GM12878 (cell line): ENCODE data around the gene PRDM2. TPM values are rescaled to one million over a fixed set of nuclear protein-coding genes. Genes with fewer than 3 reads are reported as not detected.

Experiments used
- ATAC-seq: fragments of 200-7000 bp; cut with Tn5 transposase; 3 replicates; pipeline ENCODE4 v1.9.1; 2020; ENCODE audit warnings: mild to moderate bottlenecking, moderate library complexity
- BruUV-seq: library from RNA; stranded (reverse); fragments of 400-500 nt; replicated peaks from 2 replicates; lab custom pipeline; 2021; lab: Mats Ljungman, UMichigan
- CTCF ChIA-PET: fragments of 300-600 bp; sonication (Branson Sonifier 250); formaldehyde crosslinking; extraction: SDS; loops from one replicate; lab custom pipeline; 2021; ENCODE audit warnings: inconsistent platforms; lab: Yijun Ruan, JAX
- POLR2A ChIA-PET: fragments of 350-600 bp; formaldehyde crosslinking; extraction: SDS; loops from one replicate; lab custom pipeline; 2021; ENCODE audit warnings: inconsistent platforms; lab: Charles Lee
- RAD21 ChIA-PET: fragments of 300-600 bp; sonication (Branson Sonifier 250); formaldehyde crosslinking; loops from one replicate; lab custom pipeline; 2023; ENCODE audit warnings: antibody characterized with exemption; ENCODE audit not compliant: unreplicated experiment; lab: Charles Lee
- SMC1A ChIA-PET: fragments of 300-600 bp; sonication (Branson Sonifier 250); formaldehyde crosslinking; loops from one replicate; lab custom pipeline; 2023; ENCODE audit not compliant: unreplicated experiment, uncharacterized antibody; lab: Charles Lee
- DNase-seq: peaks from one replicate; pipeline ENCODE4 v3.0.0-alpha.2; 2011; ENCODE audit warnings: low read depth, low spot score
- FAIRE-seq: peaks from 3 replicates; lab custom pipeline; 2011; peaks lifted over from hg19 to GRCh38; lab: Jason Lieb, UNC
- H2AFZ ChIP-seq: 2 replicates; pipeline ENCODE4 v1.6.0; 2011; ENCODE audit warnings: low read depth, low read length, control low read depth; ENCODE audit not compliant: control insufficient read depth
- H3K27ac ChIP-seq: 2 replicates; pipeline ENCODE4 v1.5.1; 2011; ENCODE audit warnings: control low read depth; ENCODE audit not compliant: control insufficient read depth, insufficient read depth
- H3K27me3 ChIP-seq, 2 experiments: replicated peaks in 1 of 2; 2 replicates each; pipeline versions ENCODE4 v1.6.0 to v1.6.1; 2011; ENCODE audit warnings: low read length in 1 of 2; ENCODE audit not compliant: control insufficient read depth in 2 of 2, insufficient read depth in 2 of 2
- H3K36me3 ChIP-seq, 2 experiments: 2 replicates each; pipeline ENCODE4 v1.5.1; 2011; ENCODE audit warnings: low read length in 1 of 2; ENCODE audit not compliant: control insufficient read depth in 2 of 2, insufficient read depth in 2 of 2
- H3K4me1 ChIP-seq: 2 replicates; pipeline ENCODE4 v1.6.1; 2011; ENCODE audit warnings: mild to moderate bottlenecking, low read length, moderate library complexity, mixed read lengths; ENCODE audit not compliant: control insufficient read depth, insufficient read depth
- H3K4me2 ChIP-seq: 2 replicates; pipeline ENCODE4 v1.6.0; 2011; ENCODE audit warnings: control low read depth; ENCODE audit not compliant: control insufficient read depth, insufficient read depth
- H3K4me3 ChIP-seq: fragments of 200-600 bp; sonication (generic); 2 replicates; pipeline ENCODE4 v1.5.1; 2016
- H3K79me2 ChIP-seq: 2 replicates; pipeline ENCODE4 v1.6.0; 2011; ENCODE audit warnings: low read length; ENCODE audit not compliant: control insufficient read depth, insufficient read depth
- H3K9ac ChIP-seq: 2 replicates; pipeline ENCODE4 v1.8.0; 2011; ENCODE audit warnings: low read length, control low read depth, mixed read lengths; ENCODE audit not compliant: control insufficient read depth, insufficient read depth
- H3K9me3 ChIP-seq: replicated peaks from 3 replicates; pipeline ENCODE4 v1.5.1; 2011; ENCODE audit warnings: mild to moderate bottlenecking, low read length; ENCODE audit not compliant: control insufficient read depth, insufficient read depth
- H4K20me1 ChIP-seq: 2 replicates; pipeline ENCODE4 v1.6.0; 2011; ENCODE audit not compliant: control insufficient read depth, insufficient read depth
- CEBPB ChIP-seq, 2 experiments: fragments of 150-350 bp in 1 of 2; IDR thresholded peaks; 2 replicates each; pipeline ENCODE4 v1.6.1; 2012 to 2014; ENCODE audit warnings: low read depth in 2 of 2, low read length in 2 of 2, borderline replicate concordance in 1 of 2, inconsistent platforms in 1 of 2
- CHD2 ChIP-seq: IDR thresholded peaks from 2 replicates; pipeline ENCODE4 v1.6.1; 2011; ENCODE audit warnings: low read depth, low read length, improper control_type of control experiment, borderline replicate concordance
- ELK1 ChIP-seq: IDR thresholded peaks from 2 replicates; pipeline ENCODE4 v1.6.1; 2012; ENCODE audit warnings: low read depth, low read length, improper control_type of control experiment
- KAT2A ChIP-seq: conservative IDR thresholded peaks from 2 replicates; pipeline ENCODE4 v1.6.1; 2011; ENCODE audit warnings: low read depth, low read length; ENCODE audit not compliant: control insufficient read depth
- NBN ChIP-seq: fragments of 450-650 bp; IDR thresholded peaks from 2 replicates; pipeline ENCODE4 v1.6.1; 2016
- NKRF ChIP-seq: fragments of 450-650 bp; conservative IDR thresholded peaks from 2 replicates; pipeline ENCODE4 v1.6.1; 2017; ENCODE audit warnings: mild to moderate bottlenecking, moderate library complexity
- RAD51 ChIP-seq: fragments of 450-650 bp; IDR thresholded peaks from 2 replicates; pipeline ENCODE4 v1.6.1; 2016; ENCODE audit warnings: moderate library complexity, mild to moderate bottlenecking, inconsistent platforms
- SPI1 ChIP-seq: IDR thresholded peaks from 2 replicates; pipeline ENCODE4 v1.6.1; 2011; ENCODE audit warnings: low read depth, mild to moderate bottlenecking, low read length, moderate library complexity, borderline replicate concordance; ENCODE audit not compliant: insufficient read depth
- SUPT20H ChIP-seq: IDR thresholded peaks from 2 replicates; pipeline ENCODE4 v1.6.1; 2011; ENCODE audit warnings: low read depth, mild to moderate bottlenecking, low read length, moderate library complexity, borderline replicate concordance; ENCODE audit not compliant: control insufficient read depth
- YY1 ChIP-seq: IDR thresholded peaks from 2 replicates; pipeline ENCODE4 v1.6.1; 2011; ENCODE audit warnings: low read depth, mild to moderate bottlenecking, low read length
- ZNF217 ChIP-seq: fragments of 450-650 bp; IDR thresholded peaks from 2 replicates; pipeline ENCODE4 v1.6.1; 2017; ENCODE audit warnings: antibody characterized with exemption, mild to moderate bottlenecking
- WGBS: methylation state at CpG from one replicate; pipeline ENCODE4 v1.1.6; 2016; ENCODE audit warnings: low lambda C conversion rate; ENCODE audit not compliant: insufficient replicate concordance, insufficient coverage; ENCODE audit errors: missing lambda C conversion rate; 5-methylcytosine and 5-hydroxymethylcytosine counted together
- in situ Hi-C: fragments of 300-500 bp; cut with MboI; formaldehyde crosslinking; loops from 9 replicates; pipeline ENCODE4 v1.14.3; 2018; ENCODE audit warnings: mixed read lengths
- intact Hi-C: fragments of 100-400 bp; cut with micrococcal nuclease; formaldehyde crosslinking; loops from one replicate; pipeline ENCODE4 v1.14.2; 2022; ENCODE audit not compliant: unreplicated experiment
- polyA plus RNA-seq, 11 experiments: library from polyadenylated mRNA; depleted of rRNA in 4 of 11; unstranded in 6 of 11; stranded (reverse) in 5 of 11; fragments of >200 nt; fragmentation: Nextera tagmentation in 4 of 11; fragmentation: Illumina TruSeq in 1 of 11; extraction: Ambion mirVana in 4 of 11; extraction: Trizol in 1 of 11; gene quantifications; 1 replicate in 1 of 11; 2 replicates in 10 of 11; pipeline versions ENCODE4 v1.2.1 to v1.2.3, GENCODE V29; 2011 to 2016; ENCODE audit warnings: inconsistent platforms in 2 of 11, missing spikeins in 2 of 11, low read depth in 1 of 11
- total RNA-seq, 4 experiments: library from RNA; depleted of rRNA in 3 of 4; stranded (reverse); fragments of >200 nt in 3 of 4; fragmentation: Illumina TruSeq in 1 of 4; extraction: Trizol in 1 of 4; gene quantifications; 2 replicates each; pipeline versions ENCODE4 v1.2.1 to v1.2.3, GENCODE V29; 2013 to 2021
- TF ChIP-seq, protein P1 (sequence below): fragments of 450-650 bp; IDR thresholded peaks from 2 replicates; pipeline ENCODE4 v1.6.1; 2018; ENCODE audit warnings: mild to moderate bottlenecking, low read depth, moderate library complexity; ENCODE audit not compliant: partially characterized antibody
- TF ChIP-seq, protein P2 (sequence below): fragments of 450-650 bp; formaldehyde crosslinking; IDR thresholded peaks from 2 replicates; pipeline ENCODE4 v1.4.0; 2020; ENCODE audit warnings: mild to moderate bottlenecking, moderate library complexity

The PRDM2 gene
- total and polyA plus RNA-seq, 10 of the 15 experiments (the other 5 are each of a cell fraction or from before 2014, with no cell fraction given) = 8.4 to 45.1 (median 23.5) TPM

DNA sequence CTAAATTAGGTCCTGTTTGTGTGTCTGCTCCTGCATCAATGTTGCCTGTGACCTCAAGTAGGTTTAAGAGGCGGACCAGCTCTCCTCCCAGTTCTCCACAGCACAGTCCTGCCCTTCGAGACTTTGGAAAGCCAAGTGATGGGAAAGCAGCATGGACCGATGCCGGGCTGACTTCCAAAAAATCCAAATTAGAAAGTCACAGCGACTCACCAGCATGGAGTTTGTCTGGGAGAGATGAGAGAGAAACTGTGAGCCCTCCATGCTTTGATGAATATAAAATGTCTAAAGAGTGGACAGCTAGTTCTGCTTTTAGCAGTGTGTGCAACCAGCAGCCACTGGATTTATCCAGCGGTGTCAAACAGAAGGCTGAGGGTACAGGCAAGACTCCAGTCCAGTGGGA, 79.9 kb downstream of the PRDM2 start (continued):
- TF ChIP-seq, protein P1, sequence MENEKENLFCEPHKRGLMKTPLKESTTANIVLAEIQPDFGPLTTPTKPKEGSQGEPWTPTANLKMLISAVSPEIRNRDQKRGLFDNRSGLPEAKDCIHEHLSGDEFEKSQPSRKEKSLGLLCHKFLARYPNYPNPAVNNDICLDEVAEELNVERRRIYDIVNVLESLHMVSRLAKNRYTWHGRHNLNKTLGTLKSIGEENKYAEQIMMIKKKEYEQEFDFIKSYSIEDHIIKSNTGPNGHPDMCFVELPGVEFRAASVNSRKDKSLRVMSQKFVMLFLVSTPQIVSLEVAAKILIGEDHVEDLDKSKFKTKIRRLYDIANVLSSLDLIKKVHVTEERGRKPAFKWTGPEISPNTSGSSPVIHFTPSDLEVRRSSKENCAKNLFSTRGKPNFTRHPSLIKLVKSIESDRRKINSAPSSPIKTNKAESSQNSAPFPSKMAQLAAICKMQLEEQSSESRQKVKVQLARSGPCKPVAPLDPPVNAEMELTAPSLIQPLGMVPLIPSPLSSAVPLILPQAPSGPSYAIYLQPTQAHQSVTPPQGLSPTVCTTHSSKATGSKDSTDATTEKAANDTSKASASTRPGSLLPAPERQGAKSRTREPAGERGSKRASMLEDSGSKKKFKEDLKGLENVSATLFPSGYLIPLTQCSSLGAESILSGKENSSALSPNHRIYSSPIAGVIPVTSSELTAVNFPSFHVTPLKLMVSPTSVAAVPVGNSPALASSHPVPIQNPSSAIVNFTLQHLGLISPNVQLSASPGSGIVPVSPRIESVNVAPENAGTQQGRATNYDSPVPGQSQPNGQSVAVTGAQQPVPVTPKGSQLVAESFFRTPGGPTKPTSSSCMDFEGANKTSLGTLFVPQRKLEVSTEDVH = no peak

DNA sequence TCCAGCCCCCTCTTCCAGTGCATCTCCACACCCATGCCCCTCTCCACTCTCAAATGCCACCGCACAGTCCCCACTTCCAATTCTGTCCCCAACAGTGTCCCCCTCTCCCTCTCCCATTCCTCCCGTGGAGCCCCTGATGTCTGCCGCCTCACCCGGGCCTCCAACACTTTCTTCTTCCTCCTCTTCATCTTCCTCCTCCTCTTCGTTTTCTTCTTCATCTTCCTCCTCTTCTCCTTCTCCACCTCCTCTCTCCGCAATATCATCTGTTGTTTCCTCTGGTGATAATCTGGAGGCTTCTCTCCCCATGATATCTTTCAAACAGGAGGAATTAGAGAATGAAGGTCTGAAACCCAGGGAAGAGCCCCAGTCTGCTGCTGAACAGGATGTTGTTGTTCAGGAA, 80.8 kb downstream of the PRDM2 start:
- no TSS peak for BruUV-seq
- Histone ChIP-seq H3K4me3 (no peak overlapping the region), H3K4me1 (no peaks in the 10 kb centered on the region), H3K27ac (no peak overlapping the region), H2AFZ (no peak overlapping the region), H3K9ac (no peak overlapping the region), H4K20me1 (peaks cover 4% of the 10 kb centered on the region; the same call in 1 of the 2 replicates), H3K36me3 (peaks cover 33 to 54% of the 10 kb centered on the region in 2 experiments), H3K79me2 (peaks cover 24% of the 10 kb centered on the region), H3K27me3 (no peaks in the 10 kb centered on the region), H3K4me2 (no peak overlapping the region), H3K9me3 (no peaks in the 10 kb centered on the region)
- FAIRE-seq (no peak), ATAC-seq (no peak), DNase-seq (no peak)
- in situ Hi-C loops = no loop called here
- ChIA-PET RAD21 (no interaction called here), SMC1A (interaction anchor here (2.5 kb wide), 1 partner anchor 11 kb away, joined by 11 read pairs; no protein-coding TSS in a partner anchor), POLR2A (no interaction called here), CTCF (no interaction called here)
- intact Hi-C loops = no loop called here
- 90% methylated on average over 6 of the region's 6 CpGs for WGBS
- TF ChIP-seq CEBPB (IDR thresholded peaks at IDR 0.05; ENCODE audit: borderline replicate concordance in 1 of 2, low read depth in 2 of 2, low read length in 2 of 2) (no peak), NKRF (no peak), ZNF217 (no peak), CHD2 (no peak), SPI1 (no peak), NBN (no peak), SUPT20H (no peak), YY1 (no peak), RAD51 (no peak), ELK1 (no peak), KAT2A (no peak)
- TF ChIP-seq, protein P2, sequence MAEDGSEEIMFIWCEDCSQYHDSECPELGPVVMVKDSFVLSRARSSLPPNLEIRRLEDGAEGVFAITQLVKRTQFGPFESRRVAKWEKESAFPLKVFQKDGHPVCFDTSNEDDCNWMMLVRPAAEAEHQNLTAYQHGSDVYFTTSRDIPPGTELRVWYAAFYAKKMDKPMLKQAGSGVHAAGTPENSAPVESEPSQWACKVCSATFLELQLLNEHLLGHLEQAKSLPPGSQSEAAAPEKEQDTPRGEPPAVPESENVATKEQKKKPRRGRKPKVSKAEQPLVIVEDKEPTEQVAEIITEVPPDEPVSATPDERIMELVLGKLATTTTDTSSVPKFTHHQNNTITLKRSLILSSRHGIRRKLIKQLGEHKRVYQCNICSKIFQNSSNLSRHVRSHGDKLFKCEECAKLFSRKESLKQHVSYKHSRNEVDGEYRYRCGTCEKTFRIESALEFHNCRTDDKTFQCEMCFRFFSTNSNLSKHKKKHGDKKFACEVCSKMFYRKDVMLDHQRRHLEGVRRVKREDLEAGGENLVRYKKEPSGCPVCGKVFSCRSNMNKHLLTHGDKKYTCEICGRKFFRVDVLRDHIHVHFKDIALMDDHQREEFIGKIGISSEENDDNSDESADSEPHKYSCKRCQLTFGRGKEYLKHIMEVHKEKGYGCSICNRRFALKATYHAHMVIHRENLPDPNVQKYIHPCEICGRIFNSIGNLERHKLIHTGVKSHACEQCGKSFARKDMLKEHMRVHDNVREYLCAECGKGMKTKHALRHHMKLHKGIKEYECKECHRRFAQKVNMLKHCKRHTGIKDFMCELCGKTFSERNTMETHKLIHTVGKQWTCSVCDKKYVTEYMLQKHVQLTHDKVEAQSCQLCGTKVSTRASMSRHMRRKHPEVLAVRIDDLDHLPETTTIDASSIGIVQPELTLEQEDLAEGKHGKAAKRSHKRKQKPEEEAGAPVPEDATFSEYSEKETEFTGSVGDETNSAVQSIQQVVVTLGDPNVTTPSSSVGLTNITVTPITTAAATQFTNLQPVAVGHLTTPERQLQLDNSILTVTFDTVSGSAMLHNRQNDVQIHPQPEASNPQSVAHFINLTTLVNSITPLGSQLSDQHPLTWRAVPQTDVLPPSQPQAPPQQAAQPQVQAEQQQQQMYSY (CRISPR knock-in tag) = no peak
